Transverse colon (tissue), 4 donors: ENCODE measurements around the gene CDKAL1.

Source experiments
- CTCF ChIP-seq, 5 experiments: fragments of 200-600 bp in 3 of 5; fragments of 450-650 bp in 2 of 5; sonication (generic) in 3 of 5; IDR thresholded peaks; 1 replicate in 2 of 5; 2 replicates in 3 of 5; pipeline ENCODE4 v1.5.1; 2016 to 2017; ENCODE audit warnings: antibody characterized with exemption in 5 of 5, inconsistent platforms in 3 of 5, mild to moderate bottlenecking in 2 of 5, moderate library complexity in 1 of 5
- EP300 ChIP-seq: sonication (generic); formaldehyde crosslinking; IDR thresholded peaks from one replicate; pipeline ENCODE4 v1.6.1; 2017; ENCODE audit warnings: antibody characterized with exemption, low read depth
- POLR2A ChIP-seq: fragments of 450-650 bp; IDR thresholded peaks from one replicate; pipeline ENCODE4 v1.6.1; 2016; ENCODE audit warnings: antibody characterized with exemption, mild to moderate bottlenecking, moderate library complexity
- POLR2AphosphoS5 ChIP-seq, 3 donors: sonication (generic); formaldehyde crosslinking; IDR thresholded peaks; one replicate each; pipeline ENCODE4 v1.6.1; 2016; ENCODE audit warnings: antibody characterized with exemption in 3 of 3

DNA sequence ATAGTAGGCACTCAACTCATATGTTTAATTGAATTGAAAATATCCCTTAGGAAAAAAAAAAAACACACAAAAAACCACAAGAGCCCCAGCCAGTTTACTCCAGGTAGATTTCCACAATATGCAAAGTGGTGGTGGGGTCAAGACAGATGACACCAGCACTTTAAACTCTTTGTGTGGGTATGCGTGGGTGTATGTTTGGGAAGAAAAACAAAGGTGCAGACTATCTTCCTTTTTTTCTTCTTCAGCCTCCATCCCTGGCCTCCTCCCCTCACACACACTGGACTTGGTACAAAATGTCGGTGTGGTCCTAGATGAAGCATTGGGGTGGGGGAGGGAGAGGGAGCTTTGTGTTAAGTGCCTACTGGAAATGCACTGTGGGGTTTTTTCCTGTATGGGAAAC is 42.2 kb upstream of the CDKAL1 start:
- TF ChIP-seq CTCF (IDR thresholded peaks at IDR 0.05) (no peak), EP300 (no peak), POLR2A (no peak), POLR2AphosphoS5 (IDR thresholded peaks at IDR 0.05) (no peak)
